IPS-NIHi11 (cell line): ENCODE measurements around the gene ZSCAN12.
"Not testable (repeated sequence)": the region's sequence is repeated elsewhere in the genome, so short reads cannot be mapped to it uniquely, and the experiment has no call there.

Experiments used
- DNase-seq: peaks from one replicate; pipeline ENCODE4 v3.0.0; 2012; ENCODE audit warnings: mixed read lengths, low spot score

The ZSCAN12 gene

GRCh38 chr6:28399350-28400121, at the start of gene ZSCAN12:
Gene ZSCAN12, minus strand, starts transcription at chr6:28399747. Its CDS starts 1,342 bp downstream, at chr6:28398405.
- DNase-seq = peak; percentile 69

GRCh38 chr6:28449056-28449455, 49.5 kb upstream of the ZSCAN12 start:
- no peak for DNase-seq

DNA sequence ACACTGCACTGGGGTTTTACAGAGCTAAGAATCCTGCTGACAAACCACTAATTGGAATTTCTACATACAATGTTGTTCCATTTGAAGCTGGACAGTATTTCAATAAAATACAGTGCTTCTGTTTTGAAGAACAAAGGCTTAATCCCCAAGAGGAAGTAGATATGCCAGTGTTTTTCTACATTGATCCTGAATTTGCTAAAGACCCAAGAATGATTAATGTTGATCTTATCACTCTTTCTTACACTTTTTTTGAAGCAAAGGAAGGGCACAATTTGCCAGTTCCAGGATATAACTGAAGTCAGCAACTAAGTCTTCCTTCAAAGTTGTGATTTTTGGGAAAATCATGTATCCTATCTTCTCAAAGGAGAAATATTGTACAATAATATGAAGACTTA, 48.0 kb upstream of the ZSCAN12 start:
- DNase-seq = not testable (repeated sequence)

GRCh38 chr6:28446818-28447511, 47.4 kb upstream of the ZSCAN12 start:
- peak; percentile 26 for DNase-seq

DNA sequence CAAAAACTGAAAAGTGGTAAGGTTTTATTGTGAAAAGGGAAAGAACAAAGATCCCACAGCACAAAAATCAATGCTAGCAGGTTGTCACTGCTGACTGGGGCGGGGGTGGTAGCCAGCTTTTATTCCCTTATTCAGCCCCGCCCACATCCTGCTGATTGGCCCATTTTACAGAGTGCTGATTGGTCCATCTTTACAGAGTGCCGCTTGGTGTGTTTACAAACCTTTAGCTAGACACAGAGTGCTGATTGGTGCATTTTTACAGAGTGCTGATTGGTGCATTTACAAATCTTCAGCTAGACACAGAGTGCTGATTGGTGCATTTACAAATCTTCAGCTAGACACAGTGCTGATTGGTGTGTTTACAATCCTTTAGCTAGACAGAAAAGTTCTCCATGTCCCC, 45.2 kb upstream of the ZSCAN12 start:
- not testable (repeated sequence) for DNase-seq

DNA sequence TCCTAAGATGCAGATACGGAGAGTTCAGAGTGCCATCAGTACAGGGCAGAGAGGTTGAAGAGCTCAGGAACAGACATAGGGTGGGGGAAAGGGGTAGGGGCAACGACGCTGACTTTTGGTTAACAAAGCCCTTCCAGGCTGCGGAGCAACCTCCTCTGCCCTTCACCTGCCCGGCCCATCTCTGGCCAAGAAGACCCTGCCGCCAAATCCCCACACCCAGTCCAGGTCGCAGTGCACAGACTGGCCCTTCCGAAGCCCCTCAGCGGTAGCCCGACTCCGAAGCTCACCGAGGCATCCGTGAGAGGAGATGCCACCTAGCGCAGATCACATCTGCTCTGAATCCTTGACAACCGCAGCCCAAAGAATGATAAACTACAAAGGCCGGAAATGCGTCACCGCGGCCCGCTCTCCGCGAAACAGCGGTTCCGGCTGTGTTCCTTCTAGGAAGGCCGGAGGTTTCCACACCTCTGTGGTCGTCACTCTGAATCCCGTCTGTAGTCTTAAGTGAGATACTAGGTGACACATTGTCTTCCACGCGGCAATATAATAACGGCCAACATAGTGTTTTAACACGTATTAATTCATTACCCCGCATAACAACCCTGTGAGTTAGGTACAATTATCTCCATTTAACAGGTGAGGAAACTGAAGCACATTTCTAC, 43.7 kb upstream of the ZSCAN12 start, which contains the start of gene ZSCAN23:
Gene ZSCAN23, minus strand, starts transcription at position 380 of the 662 bp plus-strand sequence. CDS start 7,225 bp downstream, outside the sequence.
- DNase-seq = peak; percentile 80

DNA sequence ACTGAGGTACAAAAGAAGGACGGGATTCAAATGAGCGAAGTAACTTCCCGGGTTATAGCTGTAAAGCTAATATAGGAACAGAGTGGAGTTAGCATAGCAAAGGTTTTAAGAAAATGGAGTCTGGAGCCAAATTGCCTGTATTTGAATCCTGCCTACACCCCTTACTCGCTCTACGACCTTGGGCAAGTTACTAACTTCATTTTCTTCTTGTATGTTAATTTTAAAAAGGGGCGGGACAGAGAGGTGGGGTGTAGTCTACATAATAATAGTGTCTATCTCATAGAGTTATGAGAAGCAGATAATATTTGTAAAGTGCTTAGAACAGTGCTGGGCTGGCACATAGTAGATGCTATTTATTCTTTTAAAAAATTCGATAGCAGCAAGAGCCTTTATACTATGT, 43.0 kb upstream of the ZSCAN12 start:
- no peak for DNase-seq

DNA sequence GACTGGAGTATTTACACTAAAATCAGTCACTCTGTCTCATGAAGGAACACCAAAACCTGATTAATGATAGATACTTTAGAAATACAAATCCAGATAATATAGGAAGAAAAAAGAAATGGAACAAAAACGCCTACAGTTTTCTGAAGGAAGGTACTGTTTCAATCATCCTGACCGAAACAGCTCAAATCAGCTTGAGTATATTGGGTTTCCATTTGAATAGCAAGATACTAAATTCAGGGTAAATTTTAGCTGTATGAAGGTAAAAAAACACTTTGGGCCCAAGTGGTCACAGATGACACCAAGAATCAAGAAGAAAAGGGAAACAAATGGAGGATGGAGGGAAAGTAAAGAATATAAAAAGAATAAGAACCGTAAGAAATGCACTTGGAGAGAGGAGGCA, 36.9 kb upstream of the ZSCAN12 start:
- no peak for DNase-seq

- no peak for DNase-seq
These were observed 33.6 kb upstream of the ZSCAN12 start for GRCh38 chr6:28433119-28433518.

DNA sequence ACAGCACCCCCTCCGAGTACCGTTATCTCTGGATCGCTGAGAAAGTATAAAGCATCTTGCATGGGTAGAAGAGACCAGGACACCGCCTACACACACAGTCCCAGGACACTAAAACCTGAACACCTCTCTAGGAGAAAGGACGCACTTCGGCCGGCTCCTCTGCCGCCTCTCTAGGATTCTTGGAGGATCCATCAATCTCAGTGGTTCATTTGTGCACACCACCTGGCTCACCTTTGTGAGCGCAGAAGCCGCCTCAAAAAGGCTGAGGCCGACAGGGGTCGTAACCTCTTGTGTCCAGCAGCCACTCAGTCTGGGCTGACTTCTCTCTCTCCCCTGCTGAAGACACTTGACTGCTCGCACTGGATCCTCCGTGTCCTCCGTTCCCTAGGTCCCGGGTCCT, 30.2 kb upstream of the ZSCAN12 start:
- DNase-seq = peak; percentile 8

DNA sequence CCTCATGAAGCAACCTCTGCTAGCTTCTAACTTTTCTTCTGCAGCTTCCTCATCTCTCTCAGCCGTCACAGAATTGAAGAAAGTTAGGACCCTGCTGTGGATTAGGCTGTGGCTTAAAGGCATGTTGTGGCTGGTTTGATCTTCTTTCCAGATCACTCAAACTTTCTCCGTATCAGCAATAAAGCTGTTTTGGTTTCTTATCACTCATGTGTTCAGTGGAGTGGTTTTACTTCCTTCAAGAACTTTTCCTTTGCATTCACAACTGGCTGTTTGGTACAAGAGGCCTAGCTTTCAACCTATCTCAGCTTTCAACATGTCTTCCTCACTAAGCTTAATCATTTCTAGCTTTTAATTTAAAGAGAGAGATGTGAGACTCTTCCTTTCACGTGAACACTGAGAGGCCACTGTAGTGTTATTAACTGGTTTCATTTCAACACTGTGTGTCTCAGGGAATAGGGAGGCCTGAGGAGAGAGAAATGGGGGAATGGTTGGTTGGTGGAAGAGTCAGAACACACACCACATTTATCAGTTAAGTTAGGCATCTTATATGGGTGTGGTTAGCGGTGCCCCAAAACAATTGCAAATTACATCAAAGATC, 26.5 kb upstream of the ZSCAN12 start:
- no peak for DNase-seq

DNA sequence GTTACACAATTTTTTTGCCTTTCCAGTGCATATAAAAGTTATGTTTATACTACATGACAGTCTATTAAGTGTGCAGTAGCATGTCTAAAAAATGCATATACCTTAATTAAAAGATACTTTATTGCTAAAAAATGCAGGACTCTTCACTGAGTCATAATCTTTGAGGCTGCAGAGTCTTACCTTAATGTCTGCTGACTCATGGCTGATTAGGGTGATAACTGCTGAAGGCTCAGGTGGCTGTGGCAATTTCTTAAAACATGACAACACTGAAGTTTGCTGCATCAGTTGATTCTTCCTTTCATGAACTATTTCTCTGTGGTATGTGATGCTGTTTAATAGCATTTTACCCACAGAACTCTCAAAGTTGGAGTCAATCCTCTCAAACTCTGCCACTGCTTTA, 24.6 kb upstream of the ZSCAN12 start:
- no peak for DNase-seq

- no peak for DNase-seq
These were observed 24.0 kb upstream of the ZSCAN12 start for GRCh38 chr6:28423546-28423945.

- DNase-seq = no peak
These were observed 14.1 kb upstream of the ZSCAN12 start for GRCh38 chr6:28413681-28414080.

DNA sequence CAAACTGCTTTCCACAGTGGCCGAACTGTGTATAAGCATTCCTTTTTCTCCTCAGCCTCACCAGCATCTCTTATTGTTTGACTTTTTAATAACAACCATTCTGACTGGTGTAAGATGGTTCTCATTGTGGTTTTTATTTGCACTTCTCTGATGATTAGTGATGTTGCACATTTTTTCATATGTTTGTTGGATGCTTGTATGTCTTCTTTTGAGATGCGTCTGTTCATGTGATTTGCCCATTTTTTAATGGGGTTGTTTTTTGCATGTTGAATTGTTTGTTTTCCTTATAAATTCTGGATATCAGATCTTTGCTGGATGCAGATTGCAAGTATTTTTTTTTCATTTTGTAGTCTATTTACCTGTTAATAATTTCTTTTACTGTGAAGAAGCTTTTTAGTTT, 11.2 kb upstream of the ZSCAN12 start:
- no peak for DNase-seq

DNA sequence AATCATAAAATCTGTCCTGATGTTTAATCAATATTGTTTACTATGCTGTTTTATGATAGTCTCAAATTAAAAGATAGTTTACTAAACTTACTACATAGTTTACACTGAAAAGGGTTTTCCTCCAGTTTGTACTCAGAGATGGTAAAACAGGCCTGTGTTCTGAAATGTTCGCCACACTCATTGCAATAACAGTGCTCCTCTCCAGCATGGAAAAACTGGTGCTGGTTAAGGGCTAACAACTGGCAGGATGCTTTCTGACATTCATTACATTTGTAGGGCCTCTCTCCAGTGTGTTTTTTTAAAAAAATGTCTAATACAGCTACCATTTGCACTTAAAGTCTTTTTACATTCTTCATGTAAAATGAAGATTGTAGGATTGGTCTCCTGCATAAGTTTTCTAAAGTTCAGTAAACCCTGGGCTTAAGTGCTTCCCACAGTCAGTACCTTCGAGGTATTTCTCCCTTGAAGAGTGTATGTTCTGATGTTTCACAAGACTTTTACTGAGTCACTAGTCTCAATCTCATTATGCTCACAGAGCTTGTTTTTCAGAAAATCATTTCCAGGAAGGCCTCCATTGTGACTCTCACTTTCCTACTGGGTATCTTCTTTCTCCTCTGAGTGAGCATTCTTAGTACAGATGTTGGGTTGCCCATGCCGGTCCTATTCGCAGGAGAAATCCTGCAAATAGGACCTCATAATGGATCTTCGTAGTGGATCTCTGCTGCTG, 8.7 kb upstream of the ZSCAN12 start:
- DNase-seq = no peak

DNA sequence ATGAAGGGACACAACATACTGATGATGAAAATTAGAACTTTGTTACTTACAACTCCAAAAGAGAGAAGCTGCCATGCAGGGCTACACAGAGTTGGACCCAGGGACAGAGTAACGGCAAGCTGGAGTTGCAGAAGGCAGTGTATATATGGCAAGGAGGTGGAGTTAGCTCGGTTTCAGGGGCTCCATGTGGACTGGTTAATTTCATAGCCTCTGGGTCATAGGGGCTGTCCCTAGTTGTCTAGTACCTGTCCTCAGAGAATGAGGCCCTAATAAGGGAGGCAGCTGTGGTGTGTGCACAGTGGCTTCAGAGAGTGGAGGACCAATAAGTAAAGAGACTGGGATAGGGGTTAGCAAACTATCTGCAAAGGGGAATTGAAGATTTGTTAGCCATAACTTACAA, 7.9 kb upstream of the ZSCAN12 start:
- DNase-seq = no peak

DNA sequence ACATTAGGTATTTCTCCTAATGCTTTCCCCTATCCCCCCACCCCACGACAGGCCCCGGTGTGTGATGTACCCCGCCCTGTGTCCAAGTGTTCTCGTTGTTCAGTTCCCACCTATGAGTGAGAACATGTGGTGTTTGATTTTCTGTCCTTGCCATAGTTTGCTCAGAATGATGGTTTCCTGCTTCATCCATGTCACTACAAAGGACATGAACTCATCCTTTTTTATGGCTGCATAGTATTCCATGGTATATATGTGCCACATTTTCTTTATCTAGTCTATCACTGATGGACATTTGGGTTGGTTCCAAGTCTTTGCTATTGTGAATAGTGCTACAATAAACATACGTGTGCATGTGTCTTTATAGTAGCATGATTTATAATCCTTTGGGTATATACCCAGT, 4.4 kb upstream of the ZSCAN12 start:
- DNase-seq = not testable (repeated sequence)

- no peak for DNase-seq
These were observed 2.6 kb upstream of the ZSCAN12 start for GRCh38 chr6:28402197-28402596.

DNA sequence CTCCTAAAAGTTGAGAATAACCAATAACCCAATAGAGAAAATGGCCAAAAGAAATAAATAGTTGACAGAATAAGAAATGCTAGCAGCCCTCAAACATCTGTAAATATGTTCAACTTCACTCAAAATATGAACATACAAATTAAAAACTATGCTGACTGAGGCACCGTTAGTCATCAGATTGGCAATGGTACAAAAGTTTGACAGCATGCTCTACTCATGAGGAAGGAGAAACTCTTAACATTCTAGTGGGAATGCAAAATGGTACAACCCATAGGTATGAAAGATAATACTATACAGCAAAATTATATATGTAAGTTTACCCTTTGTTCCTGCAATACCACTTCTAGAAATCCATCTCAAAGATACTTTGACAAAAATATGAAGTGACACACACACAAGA, 1.6 kb upstream of the ZSCAN12 start:
- no peak for DNase-seq

- DNase-seq = no peak
These were observed 540 bp upstream of the ZSCAN12 start for GRCh38 chr6:28400122-28400451.

DNA sequence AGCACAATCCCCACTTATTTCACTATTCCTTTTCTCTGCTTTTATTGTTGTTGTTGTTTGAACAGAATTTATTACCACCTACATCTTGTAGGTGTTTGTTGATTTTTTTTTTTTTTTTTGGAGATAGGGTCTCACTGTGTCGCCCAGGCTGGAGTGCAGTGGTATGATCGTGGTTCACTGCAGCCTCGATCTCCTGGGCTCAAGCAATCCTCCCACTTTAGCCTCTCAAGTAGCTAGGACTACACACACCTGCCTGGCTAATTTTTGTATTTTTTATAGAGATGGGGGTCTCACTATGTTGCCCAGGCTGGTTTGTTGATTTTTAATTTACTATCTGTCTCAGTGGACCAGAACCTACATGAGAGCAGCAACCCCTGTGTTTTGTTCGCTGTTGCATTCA, 3.6 kb downstream of the ZSCAN12 start:
- no peak for DNase-seq
